OCI-LY7 (cell line): ENCODE data around the gene TMCC2. TPM values are rescaled to one million over a fixed set of nuclear protein-coding genes. Genes with fewer than 3 reads are reported as not detected.
"Not testable (repeated sequence)": the region's sequence is repeated elsewhere in the genome, so short reads cannot be mapped to it uniquely, and the experiment has no call there.

Source experiments
- BruUV-seq: library from RNA; stranded (reverse); fragments of 400-500 nt; replicated peaks from 2 replicates; lab custom pipeline; 2021; lab: Mats Ljungman, UMichigan
- CTCF ChIA-PET: fragments of 300-600 bp; sonication (Branson Sonifier 250); formaldehyde crosslinking; loops from one replicate; lab custom pipeline; 2022; ENCODE audit warnings: antibody characterized with exemption; ENCODE audit not compliant: unreplicated experiment; lab: Charles Lee
- POLR2A ChIA-PET: fragments of 300-600 bp; sonication (Branson Sonifier 250); formaldehyde crosslinking; loops from one replicate; lab custom pipeline; 2022; ENCODE audit warnings: antibody characterized with exemption; lab: Charles Lee
- DNase-seq: peaks from one replicate; pipeline ENCODE4 v3.0.0-alpha.2; 2015; ENCODE audit warnings: low spot score
- H2AFZ ChIP-seq: fragments of 200-600 bp; sonication (generic), shearing (Covaris generic); 2 replicates; pipeline ENCODE4 v1.6.1; 2014; ENCODE audit warnings: mild to moderate bottlenecking, antibody characterized with exemption, low read length, moderate library complexity
- H3K27ac ChIP-seq: fragments of 200-600 bp; sonication (generic); 2 replicates; pipeline ENCODE4 v1.5.1; 2014; ENCODE audit warnings: mixed run types, low read depth, mild to moderate bottlenecking, moderate library complexity, low read length, inconsistent platforms; ENCODE audit not compliant: poor library complexity, severe bottlenecking
- H3K36me3 ChIP-seq: fragments of 200-600 bp; sonication (generic); 2 replicates; pipeline ENCODE4 v1.6.1; 2014; ENCODE audit warnings: mild to moderate bottlenecking, antibody characterized with exemption, low read length, moderate library complexity, mixed read lengths; ENCODE audit not compliant: insufficient read depth
- H3K4me1 ChIP-seq: fragments of 200-600 bp; sonication (generic); 2 replicates; pipeline ENCODE4 v1.5.1; 2014; ENCODE audit warnings: mild to moderate bottlenecking, low read length; ENCODE audit not compliant: insufficient read depth, poor library complexity, severe bottlenecking
- H3K4me2 ChIP-seq: fragments of 200-600 bp; sonication (generic); 2 replicates; pipeline ENCODE4 v1.6.1; 2014; ENCODE audit warnings: mild to moderate bottlenecking, low read length
- H3K4me3 ChIP-seq: fragments of 200-600 bp; sonication (generic); 2 replicates; pipeline ENCODE4 v1.5.1; 2014; ENCODE audit warnings: mild to moderate bottlenecking, low read depth, low read length; ENCODE audit not compliant: poor library complexity, severe bottlenecking
- H3K79me2 ChIP-seq: fragments of 200-600 bp; sonication (generic); 2 replicates; pipeline ENCODE4 v1.6.1; 2016; ENCODE audit warnings: low read depth, mild to moderate bottlenecking, low read length, moderate library complexity, mixed read lengths; ENCODE audit not compliant: insufficient read depth
- H3K9me2 ChIP-seq: fragments of 200-600 bp; sonication (generic); 2 replicates; pipeline ENCODE4 v1.6.1; 2016; ENCODE audit warnings: mild to moderate bottlenecking, low read length, mixed read lengths; ENCODE audit not compliant: insufficient read depth
- H3K9me3 ChIP-seq: fragments of 200-600 bp; sonication (generic); 2 replicates; pipeline ENCODE4 v1.6.1; 2014; ENCODE audit warnings: mild to moderate bottlenecking, mixed run types, low read length, mixed read lengths
- H4K20me1 ChIP-seq: fragments of 200-600 bp; sonication (generic); 2 replicates; pipeline ENCODE4 v1.6.1; 2014; ENCODE audit warnings: mild to moderate bottlenecking, antibody characterized with exemption, low read length, moderate library complexity, mixed read lengths; ENCODE audit not compliant: insufficient read depth
- CTCF ChIP-seq: fragments of 200-600 bp; sonication (generic); conservative IDR thresholded peaks from 2 replicates; pipeline ENCODE4 v1.5.1; 2014; ENCODE audit warnings: mild to moderate bottlenecking, antibody characterized with exemption, low read length, moderate library complexity, mixed read lengths
- EZH2phosphoT487 ChIP-seq: fragments of 200-600 bp; sonication (generic); IDR thresholded peaks from 2 replicates; pipeline ENCODE4 v1.6.1; 2018; ENCODE audit warnings: low read depth, borderline replicate concordance, mild to moderate bottlenecking, mixed run types, antibody characterized with exemption, low read length, moderate library complexity, mixed read lengths
- intact Hi-C: fragments of 100-400 bp; cut with micrococcal nuclease; formaldehyde crosslinking; loops from one replicate; pipeline ENCODE4 v1.10.0; 2022; ENCODE audit not compliant: unreplicated experiment
- total RNA-seq, 2 experiments: library from RNA; depleted of rRNA in 1 of 2; stranded (reverse); fragments of >200 nt in 1 of 2; shearing (Covaris generic) in 1 of 2; gene quantifications; 2 replicates each; pipeline ENCODE4 v1.2.3, GENCODE V29; 2014 to 2022

TMCC2 gene
- total RNA-seq, 2 experiments from 2014 or later, result 5.2 to 7.8 TPM

GRCh38 chr1:205294934-205295333, 67.2 kb downstream of the TMCC2 start:
- H3K9me2 ChIP-seq, result no peaks in the 10 kb centered on the region
- no peaks in the 10 kb centered on the region for H4K20me1 ChIP-seq
- CTCF ChIA-PET, result interaction anchor here (1.3 to 2.0 kb wide), 2 partner anchors 10 to 19 kb away, joined by 4 to 5 read pairs; no protein-coding TSS in a partner anchor
- DNase-seq, result no peak
- no peak overlapping the region for H3K4me2 ChIP-seq
- no peak overlapping the region for H2AFZ ChIP-seq
- H3K27ac ChIP-seq, result no peak overlapping the region
- no peaks in the 10 kb centered on the region for H3K79me2 ChIP-seq
- peaks cover 68% of the 10 kb centered on the region for H3K4me1 ChIP-seq
- no peaks in the 10 kb centered on the region for H3K9me3 ChIP-seq
- H3K36me3 ChIP-seq, result no peaks in the 10 kb centered on the region
- no TSS peak for BruUV-seq
- TF ChIP-seq CTCF, result no peak
- no peak for TF ChIP-seq EZH2phosphoT487
- POLR2A ChIA-PET, result interaction anchor here (1.2 to 1.7 kb wide), 3 partner anchors 19 to 30 kb away, joined by 3 to 6 read pairs (median 5); no protein-coding TSS in a partner anchor
- H3K4me3 ChIP-seq, result no peak overlapping the region
- intact Hi-C loops, result no loop called here

- CTCF ChIA-PET, result interaction anchor here (2.0 kb wide), 1 partner anchor 11 kb away, joined by 4 read pairs; no protein-coding TSS in a partner anchor
- TF ChIP-seq EZH2phosphoT487, result no peak
- TF ChIP-seq CTCF, result no peak
- intact Hi-C loops, result no loop called here
Observed at GRCh38 chr1:205296154-205296553, 68.4 kb downstream of the TMCC2 start.

GRCh38 chr1:205297546-205298177, 69.9 kb downstream of the TMCC2 start:
- intact Hi-C loops, H3K4me2 ChIP-seq, DNase-seq, H3K9me2 ChIP-seq, H3K4me3 ChIP-seq, H2AFZ ChIP-seq, H4K20me1 ChIP-seq, H3K79me2 ChIP-seq, H3K9me3 ChIP-seq, H3K27ac ChIP-seq, H3K36me3 ChIP-seq, BruUV-seq: not testable (repeated sequence)
- peaks cover 76% of the 10 kb centered on the region for H3K4me1 ChIP-seq
- ChIA-PET CTCF (interaction anchor here (0.5 to 0.6 kb wide), 2 partner anchors 39 to 766 kb away, joined by 3 to 6 read pairs; no protein-coding TSS in a partner anchor), POLR2A (interaction anchor here (0.5 to 6.7 kb wide), 5 partner anchors 8 to 1386 kb away, joined by 3 to 68 read pairs (median 3); no protein-coding TSS in a partner anchor)

More at GRCh38 chr1:205296154-205296553, 68.4 kb downstream of the TMCC2 start:
- BruUV-seq, result no TSS peak
- Histone ChIP-seq H2AFZ (no peak overlapping the region), H3K4me3 (no peak overlapping the region), H3K9me3 (no peaks in the 10 kb centered on the region), H3K4me2 (no peak overlapping the region), H3K27ac (no peak overlapping the region), H3K79me2 (no peaks in the 10 kb centered on the region), H3K36me3 (no peaks in the 10 kb centered on the region), H3K4me1 (peaks cover 72% of the 10 kb centered on the region), H3K9me2 (no peaks in the 10 kb centered on the region), H4K20me1 (no peaks in the 10 kb centered on the region)
- POLR2A ChIA-PET, result interaction anchor here (1.2 to 6.7 kb wide), 2 partner anchors 9 to 18 kb away, joined by 3 to 68 read pairs; no protein-coding TSS in a partner anchor
- no peak for DNase-seq
